Adrenal gland (tissue), 12 donors: ENCODE data around the gene GHRHR. TPM values are rescaled to one million over a fixed set of nuclear protein-coding genes. Genes with fewer than 3 reads are reported as not detected.

Experiments
- DNase-seq, 7 donors: peaks; one replicate each; pipeline ENCODE4 v3.0.0-alpha.2; 2019 to 2020
- H3K27ac ChIP-seq, 5 donors: fragments of 200-600 bp; sonication (generic) in 4 of 5; 1 replicate in 3 of 5; 2 replicates in 2 of 5; pipeline versions ENCODE4 v1.5.1 to v1.8.0; 2016 to 2020; ENCODE audit warnings: mild to moderate bottlenecking in 1 of 5
- H3K27me3 ChIP-seq: fragments of 200-600 bp; 2 replicates; pipeline ENCODE4 v1.8.0; 2021
- H3K36me3 ChIP-seq, 2 donors: fragments of 200-600 bp; replicated peaks in 1 of 2; 1 replicate in 1 of 2; 2 replicates in 1 of 2; pipeline versions ENCODE4 v1.5.1 to v1.8.0; 2018 to 2022
- H3K4me1 ChIP-seq, 2 donors: fragments of 200-600 bp; replicated peaks in 1 of 2; 1 replicate in 1 of 2; 2 replicates in 1 of 2; pipeline versions ENCODE4 v1.5.1 to v1.8.0; 2018 to 2021
- H3K4me3 ChIP-seq, 4 donors: fragments of 200-600 bp; sonication (generic) in 3 of 4; one replicate each; pipeline ENCODE4 v1.5.1; 2016 to 2018
- H3K9me3 ChIP-seq, 3 donors: fragments of 200-600 bp; sonication (generic) in 1 of 3; replicated peaks in 1 of 3; 1 replicate in 2 of 3; 2 replicates in 1 of 3; pipeline versions ENCODE4 v1.5.1 to v1.8.0; 2016 to 2021
- POLR2A ChIP-seq, 2 donors: fragments of 450-650 bp; IDR thresholded peaks; one replicate each; pipeline ENCODE4 v1.6.1; 2017; ENCODE audit warnings: antibody characterized with exemption in 2 of 2, mild to moderate bottlenecking in 2 of 2, moderate library complexity in 1 of 2
- WGBS, 4 donors: extraction: QIAGEN DNeasy Blood & Tissue Kit in 2 of 4; methylation state at CpG; one replicate each; pipeline versions ENCODE4 v1.1.5 to v1.1.7; 2013 to 2017; 5-methylcytosine and 5-hydroxymethylcytosine counted together
- intact Hi-C, 2 donors: fragments of 100-400 bp; cut with DNase I; formaldehyde crosslinking; loops; one replicate each; pipeline versions ENCODE4 v1.14.1 to v1.15.0; 2022 to 2023
- polyA plus RNA-seq, 3 donors: library from polyadenylated mRNA; stranded (reverse); fragments of 200-250 nt in 2 of 3; fragments of 350-450 nt in 1 of 3; fragmentation: Illumina TruSeq in 1 of 3; extraction: RNeasy Lipid Tissue Mini Kit (QIAGEN cat#74804) in 1 of 3; gene quantifications; one replicate each; pipeline ENCODE4 v1.2.3, GENCODE V29; 2013 to 2014
- total RNA-seq, 9 donors: library from RNA; depleted of rRNA in 4 of 9; stranded (reverse); fragments of >200 nt in 4 of 9; fragments of 120-200 nt in 1 of 9; fragmentation: NEBNext Ultra II Directional in 1 of 9; extraction: Animal tissue kit (Norgen Biotek cat#: 25700) in 1 of 9; gene quantifications; one replicate each; pipeline versions ENCODE4 v1.1.0 to v1.2.4, GENCODE V29; 2013 to 2023
- TF ChIP-seq, protein P1 (sequence below), 6 experiments: fragments of 450-650 bp in 4 of 6; fragments of 200-600 bp in 2 of 6; sonication (generic) in 1 of 6; IDR thresholded peaks; 1 replicate in 5 of 6; 2 replicates in 1 of 6; pipeline versions ENCODE4 v1.5.1 to v1.8.0; 2016 to 2021; ENCODE audit warnings: antibody characterized with exemption in 6 of 6, mild to moderate bottlenecking in 2 of 6, moderate library complexity in 1 of 6
- donor health status: healthy with polysubstance abuse.
- donor health status: Bipolar disorder and iron deficiency.
- donor health status: DM: yes; HTN: yes; CAD: no.
- donor health status: DM: no; HTN: no; CAD: no.
- donor health status: DM: no; HTN: no; CAD: no.
- donor health status: DM: yes; HTN: yes; CAD: no.

GHRHR gene
- total and polyA plus RNA-seq, 12 donors: 0.33 to 11.5 (median 0.64) TPM; not detected in 6

DNA sequence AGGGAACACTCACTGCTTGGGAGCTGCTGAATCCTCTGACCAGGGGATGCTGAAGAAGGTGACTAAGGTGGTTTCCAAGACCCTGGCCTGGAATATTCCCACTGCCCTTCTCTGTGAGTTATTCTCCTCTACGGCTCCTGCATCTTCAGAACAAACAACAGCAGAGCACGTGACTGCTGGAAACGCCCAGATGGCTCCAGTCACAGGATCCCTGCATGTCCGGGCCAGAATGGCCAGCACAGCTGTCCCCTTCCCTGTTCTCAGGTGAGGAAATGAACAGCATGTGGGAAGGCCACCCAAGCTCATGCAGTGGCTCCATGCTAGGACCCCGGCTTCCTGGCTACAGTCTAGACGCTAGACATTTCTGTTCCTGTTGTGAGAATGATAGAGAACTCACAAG lies 43.1 kb downstream of the GHRHR start:
- H3K4me1 ChIP-seq: no peaks in the 10 kb centered on the region
- H3K27ac ChIP-seq: peak overlapping the region in 1 of 5 donors; percentile 17
- 67 to 79% (median 72%) methylated on average over 3 to 6 of the region's 6 CpGs for WGBS, 4 donors
- H3K4me3 ChIP-seq: no peak overlapping the region
- no peaks in the 10 kb centered on the region for H3K27me3 ChIP-seq
- peaks cover 0 to 4% (median 0%) of the 10 kb centered on the region in 3 donors for H3K9me3 ChIP-seq
- DNase-seq: peak in 1 of 7 donors; percentile 74
- H3K36me3 ChIP-seq: no peaks in the 10 kb centered on the region
- TF ChIP-seq POLR2A (IDR thresholded peaks at IDR 0.05): no peak
- TF ChIP-seq, protein P1, sequence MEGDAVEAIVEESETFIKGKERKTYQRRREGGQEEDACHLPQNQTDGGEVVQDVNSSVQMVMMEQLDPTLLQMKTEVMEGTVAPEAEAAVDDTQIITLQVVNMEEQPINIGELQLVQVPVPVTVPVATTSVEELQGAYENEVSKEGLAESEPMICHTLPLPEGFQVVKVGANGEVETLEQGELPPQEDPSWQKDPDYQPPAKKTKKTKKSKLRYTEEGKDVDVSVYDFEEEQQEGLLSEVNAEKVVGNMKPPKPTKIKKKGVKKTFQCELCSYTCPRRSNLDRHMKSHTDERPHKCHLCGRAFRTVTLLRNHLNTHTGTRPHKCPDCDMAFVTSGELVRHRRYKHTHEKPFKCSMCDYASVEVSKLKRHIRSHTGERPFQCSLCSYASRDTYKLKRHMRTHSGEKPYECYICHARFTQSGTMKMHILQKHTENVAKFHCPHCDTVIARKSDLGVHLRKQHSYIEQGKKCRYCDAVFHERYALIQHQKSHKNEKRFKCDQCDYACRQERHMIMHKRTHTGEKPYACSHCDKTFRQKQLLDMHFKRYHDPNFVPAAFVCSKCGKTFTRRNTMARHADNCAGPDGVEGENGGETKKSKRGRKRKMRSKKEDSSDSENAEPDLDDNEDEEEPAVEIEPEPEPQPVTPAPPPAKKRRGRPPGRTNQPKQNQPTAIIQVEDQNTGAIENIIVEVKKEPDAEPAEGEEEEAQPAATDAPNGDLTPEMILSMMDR (IDR thresholded peaks at IDR 0.05): no peak
- intact Hi-C loops: no loop called here

DNA sequence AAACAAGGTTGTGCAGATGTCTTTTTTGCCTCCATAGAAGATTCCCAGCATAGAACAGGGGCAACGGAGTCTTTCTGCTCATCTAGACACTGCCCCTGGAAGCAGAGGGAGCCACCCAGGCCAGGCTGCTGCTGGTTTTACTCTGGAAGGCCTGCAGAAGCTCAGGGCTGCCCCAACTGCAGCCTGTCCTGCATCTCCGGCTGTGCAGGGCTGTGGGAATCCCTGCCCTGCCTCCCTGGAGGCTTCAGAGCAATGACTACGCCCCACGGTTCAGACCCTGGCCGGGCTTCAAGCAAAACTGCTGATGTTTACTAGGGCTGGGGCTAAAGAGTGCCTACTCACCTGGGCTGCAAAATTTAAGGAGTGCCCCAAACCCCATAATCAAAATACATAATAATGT lies 43.9 kb downstream of the GHRHR start:
- Histone ChIP-seq H3K27ac (no peak overlapping the region), H3K4me3 (no peak overlapping the region), H3K36me3 (no peaks in the 10 kb centered on the region), H3K9me3 (peaks cover 0 to 4% (median 0%) of the 10 kb centered on the region in 3 donors), H3K27me3 (no peaks in the 10 kb centered on the region), H3K4me1 (no peaks in the 10 kb centered on the region)
- no peak for DNase-seq
- whole genome bisulfite sequencing, 4 donors: 52 to 78% (median 69%) methylated on average over 3 to 5 of the region's 5 CpGs
- intact Hi-C loops: no loop called here
- no peak for TF ChIP-seq POLR2A (IDR thresholded peaks at IDR 0.05)
- TF ChIP-seq, protein P1 (IDR thresholded peaks at IDR 0.05): no peak

DNA sequence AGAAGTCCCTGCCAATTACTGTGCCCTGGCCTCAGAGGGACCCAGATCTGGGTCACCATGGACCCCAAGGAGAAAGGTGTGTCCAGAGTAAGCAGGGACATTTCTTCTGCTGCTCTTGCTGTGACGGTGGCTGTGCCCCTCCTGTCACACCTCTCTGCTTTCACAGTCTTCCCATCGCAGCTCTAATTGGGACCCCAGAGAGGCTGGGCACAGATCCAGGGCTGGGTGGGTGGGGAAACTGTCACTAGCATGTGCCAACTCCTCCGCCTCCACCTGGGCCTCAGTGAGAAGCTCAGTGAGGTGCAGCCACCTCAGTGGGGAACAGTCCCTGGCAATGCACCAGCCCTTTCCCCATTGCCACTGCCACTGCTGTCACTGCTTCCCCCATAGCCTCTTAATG lies 51.1 kb downstream of the GHRHR start:
- Histone ChIP-seq H3K36me3 (no peaks in the 10 kb centered on the region), H3K4me1 (no peaks in the 10 kb centered on the region), H3K9me3 (peaks cover 0 to 4% (median 0%) of the 10 kb centered on the region in 3 donors), H3K27me3 (no peaks in the 10 kb centered on the region), H3K4me3 (no peak overlapping the region), H3K27ac (no peak overlapping the region)
- intact Hi-C loops: no loop called here
- TF ChIP-seq, protein P1 (IDR thresholded peaks at IDR 0.05): no peak
- no peak for DNase-seq
- WGBS, 4 donors: 72 to 88% (median 75%) methylated on average over 3 of the region's 3 CpGs; no CpG with 5 or more reads in 1 of the 4 donors

DNA sequence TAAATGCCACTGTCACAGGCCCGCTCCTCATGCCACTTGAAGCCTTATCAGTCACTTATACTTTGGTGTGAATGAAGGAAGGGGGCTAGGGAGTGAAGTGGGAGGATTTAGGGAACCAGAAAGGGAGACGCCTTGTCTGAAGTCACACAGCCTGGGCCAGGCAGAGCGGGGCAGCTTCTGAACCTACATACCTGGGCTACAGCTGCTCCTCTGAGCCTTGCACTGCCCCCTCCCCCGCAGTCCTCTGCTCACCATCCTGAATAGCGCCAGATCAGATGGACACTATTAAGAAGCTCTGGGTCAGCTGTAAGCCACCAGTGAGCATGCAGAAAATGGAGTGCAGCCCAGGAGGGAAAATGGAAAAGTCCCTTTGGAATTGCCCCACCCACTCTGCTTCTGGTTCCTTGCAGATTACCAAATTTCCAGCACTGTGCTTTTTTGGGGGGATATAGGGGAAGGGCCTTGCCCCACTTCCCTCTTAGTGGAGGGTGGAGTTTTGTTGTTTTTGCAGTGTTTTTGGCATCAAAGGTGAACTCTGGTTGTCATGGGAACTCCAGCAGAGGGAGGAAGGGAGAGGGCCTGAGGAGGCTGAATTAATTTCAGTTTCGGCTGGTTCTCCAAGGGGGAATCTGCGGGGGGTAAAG lies 53.4 kb downstream of the GHRHR start:
- H3K27ac ChIP-seq: no peak overlapping the region
- H3K36me3 ChIP-seq: no peaks in the 10 kb centered on the region
- no peak for DNase-seq
- H3K9me3 ChIP-seq: no peaks in the 10 kb centered on the region
- H3K27me3 ChIP-seq: no peaks in the 10 kb centered on the region
- no peaks in the 10 kb centered on the region for H3K4me1 ChIP-seq
- TF ChIP-seq, protein P1 (IDR thresholded peaks at IDR 0.05): no peak
- no peak for TF ChIP-seq POLR2A (IDR thresholded peaks at IDR 0.05)
- 70 to 84% (median 82%) methylated on average over 6 to 7 of the region's 7 CpGs for WGBS, 4 donors
- H3K4me3 ChIP-seq: no peak overlapping the region
- intact Hi-C loops: no loop called here
